ENCODE measurements around the gene NDFIP1. TPM values are rescaled to one million over a fixed set of nuclear protein-coding genes. Genes with fewer than 3 reads are reported as not detected.
A peak's percentile ranks its signal among the peaks of the same experiment; 100 is the strongest.
"Not testable (repeated sequence)": the region's sequence is repeated elsewhere in the genome, so short reads cannot be mapped to it uniquely, and the experiment has no call there.

NDFIP1 gene
- total RNA-seq, 1 experiment from 2014 or later: 83.9 TPM

- DNase-seq (ENCODE audit: low read depth): no peak
Observed at GRCh38 chr5:142153674-142154448, 45.3 kb downstream of the NDFIP1 start.

- not testable (repeated sequence) for DNase-seq (ENCODE audit: low read depth)
Observed at GRCh38 chr5:142154449-142154841, 45.9 kb downstream of the NDFIP1 start.

GRCh38 chr5:142156839-142157463 lies 48.4 kb downstream of the NDFIP1 start:
- no peak for DNase-seq (ENCODE audit: low read depth)

- no peak for DNase-seq (ENCODE audit: low read depth)
Observed at GRCh38 chr5:142159354-142159753, 50.8 kb downstream of the NDFIP1 start.

- DNase-seq (ENCODE audit: low read depth): no peak
Observed at GRCh38 chr5:142164315-142164714, 55.7 kb downstream of the NDFIP1 start.

GRCh38 chr5:142166754-142167153 lies 58.2 kb downstream of the NDFIP1 start:
- no peak for DNase-seq (ENCODE audit: low read depth)

GRCh38 chr5:142167458-142167857 lies 58.9 kb downstream of the NDFIP1 start:
- DNase-seq (ENCODE audit: low read depth): no peak

- DNase-seq (ENCODE audit: low read depth): no peak
Observed at GRCh38 chr5:142168365-142168764, 59.8 kb downstream of the NDFIP1 start.

- no peak for DNase-seq (ENCODE audit: low read depth)
Observed at GRCh38 chr5:142170254-142170953, 61.8 kb downstream of the NDFIP1 start.

GRCh38 chr5:142171270-142171669 lies 62.7 kb downstream of the NDFIP1 start:
- no peak for DNase-seq (ENCODE audit: low read depth)

GRCh38 chr5:142175039-142175438 lies 66.5 kb downstream of the NDFIP1 start:
- DNase-seq (ENCODE audit: low read depth): no peak

- DNase-seq (ENCODE audit: low read depth): no peak
Observed at GRCh38 chr5:142175461-142176142, 67.0 kb downstream of the NDFIP1 start.

GRCh38 chr5:142176255-142176654 lies 67.7 kb downstream of the NDFIP1 start:
- no peak for DNase-seq (ENCODE audit: low read depth)

- DNase-seq (ENCODE audit: low read depth): no peak
Observed at GRCh38 chr5:142178651-142179050, 70.1 kb downstream of the NDFIP1 start.

- DNase-seq (ENCODE audit: low read depth): peak; percentile 22
Observed at GRCh38 chr5:142179776-142180387, 71.3 kb downstream of the NDFIP1 start.

- DNase-seq (ENCODE audit: low read depth): no peak
Observed at GRCh38 chr5:142181096-142181495, 72.5 kb downstream of the NDFIP1 start.

GRCh38 chr5:142181547-142182163 lies 73.1 kb downstream of the NDFIP1 start:
- no peak for DNase-seq (ENCODE audit: low read depth)

- DNase-seq (ENCODE audit: low read depth): no peak
Observed at GRCh38 chr5:142182840-142183239, 74.3 kb downstream of the NDFIP1 start.

GRCh38 chr5:142183561-142183960 lies 75.0 kb downstream of the NDFIP1 start:
- DNase-seq (ENCODE audit: low read depth): no peak

GRCh38 chr5:142184988-142185387 lies 76.4 kb downstream of the NDFIP1 start:
- no peak for DNase-seq (ENCODE audit: low read depth)

GRCh38 chr5:142186514-142186856 lies 77.9 kb downstream of the NDFIP1 start:
- no peak for DNase-seq (ENCODE audit: low read depth)
